GM12878 (cell line): ENCODE measurements around the gene NUDT14.

ENCODE experiments used
- EP300 ChIP-seq, 2 experiments: fragments of 150-350 bp in 1 of 2; IDR thresholded peaks; 2 replicates each; pipeline ENCODE4 v1.6.1; 2011 to 2012; ENCODE audit warnings: low read depth in 2 of 2, low read length in 2 of 2, borderline replicate concordance in 1 of 2, improper control_type of control experiment in 1 of 2, inconsistent platforms in 1 of 2; ENCODE audit not compliant: control insufficient read depth in 1 of 2
- EZH2 ChIP-seq: IDR thresholded peaks from 2 replicates; pipeline ENCODE4 v1.6.1; 2012; ENCODE audit warnings: low read depth, mild to moderate bottlenecking, control low read depth, inconsistent platforms, low read length, borderline replicate concordance; ENCODE audit not compliant: control insufficient read depth
- HDAC6 ChIP-seq: fragments of 200-600 bp; sonication (generic); IDR thresholded peaks from one replicate; pipeline ENCODE4 v1.8.0; 2017; ENCODE audit warnings: antibody characterized with exemption; ENCODE audit not compliant: unreplicated experiment
- RELA ChIP-seq: fragments of 450-650 bp; IDR thresholded peaks from 2 replicates; pipeline ENCODE4 v1.8.0; 2014; ENCODE audit warnings: borderline replicate concordance; ENCODE audit not compliant: partially characterized antibody
- SMARCA5 ChIP-seq: fragments of 450-650 bp; IDR thresholded peaks from 2 replicates; pipeline ENCODE4 v1.6.1; 2017; ENCODE audit warnings: mild to moderate bottlenecking
- SP1 ChIP-seq: IDR thresholded peaks from one replicate; pipeline ENCODE4 v1.6.1; 2011; ENCODE audit warnings: low read depth, low read length
- TAF1 ChIP-seq: IDR thresholded peaks from 2 replicates; pipeline ENCODE4 v1.6.1; 2011; ENCODE audit warnings: mild to moderate bottlenecking, low read depth, low read length, borderline replicate concordance
- YBX1 ChIP-seq: fragments of 450-650 bp; IDR thresholded peaks from 2 replicates; pipeline ENCODE4 v1.6.1; 2016; ENCODE audit warnings: antibody characterized with exemption
- ZZZ3 ChIP-seq: IDR thresholded peaks from 2 replicates; pipeline ENCODE4 v1.6.1; 2011; ENCODE audit warnings: low read depth; ENCODE audit not compliant: control insufficient read depth, insufficient read length
- TF ChIP-seq, protein P1 (sequence below), 3 experiments: IDR thresholded peaks in 2 of 3; conservative IDR thresholded peaks in 1 of 3; 2 replicates each; pipeline ENCODE4 v1.5.1; 2011; ENCODE audit warnings: low read depth in 3 of 3, low read length in 3 of 3, mild to moderate bottlenecking in 3 of 3, control low read depth in 2 of 3, moderate library complexity in 2 of 3, inconsistent platforms in 1 of 3, mixed read lengths in 1 of 3; ENCODE audit not compliant: control insufficient read depth in 2 of 3, insufficient read depth in 1 of 3; ENCODE audit errors: extremely low read depth in 1 of 3
- TF ChIP-seq, protein P2 (sequence below): IDR thresholded peaks from 2 replicates; pipeline ENCODE4 v1.6.1; 2012; ENCODE audit warnings: low read length, inconsistent platforms
- TF ChIP-seq, protein P3 (sequence below): IDR thresholded peaks from 2 replicates; pipeline ENCODE4 v1.6.1; 2011; ENCODE audit warnings: mild to moderate bottlenecking, low read depth, low read length, moderate library complexity; ENCODE audit not compliant: insufficient replicate concordance
- TF ChIP-seq, protein P4 (sequence below): fragments of 450-650 bp; IDR thresholded peaks from 2 replicates; pipeline ENCODE4 v1.6.1; 2017; ENCODE audit warnings: mild to moderate bottlenecking, moderate library complexity
- TF ChIP-seq, protein P5 (sequence below): fragments of 450-650 bp; conservative IDR thresholded peaks from 2 replicates; pipeline ENCODE4 v1.6.1; 2017; ENCODE audit warnings: mild to moderate bottlenecking, moderate library complexity

DNA sequence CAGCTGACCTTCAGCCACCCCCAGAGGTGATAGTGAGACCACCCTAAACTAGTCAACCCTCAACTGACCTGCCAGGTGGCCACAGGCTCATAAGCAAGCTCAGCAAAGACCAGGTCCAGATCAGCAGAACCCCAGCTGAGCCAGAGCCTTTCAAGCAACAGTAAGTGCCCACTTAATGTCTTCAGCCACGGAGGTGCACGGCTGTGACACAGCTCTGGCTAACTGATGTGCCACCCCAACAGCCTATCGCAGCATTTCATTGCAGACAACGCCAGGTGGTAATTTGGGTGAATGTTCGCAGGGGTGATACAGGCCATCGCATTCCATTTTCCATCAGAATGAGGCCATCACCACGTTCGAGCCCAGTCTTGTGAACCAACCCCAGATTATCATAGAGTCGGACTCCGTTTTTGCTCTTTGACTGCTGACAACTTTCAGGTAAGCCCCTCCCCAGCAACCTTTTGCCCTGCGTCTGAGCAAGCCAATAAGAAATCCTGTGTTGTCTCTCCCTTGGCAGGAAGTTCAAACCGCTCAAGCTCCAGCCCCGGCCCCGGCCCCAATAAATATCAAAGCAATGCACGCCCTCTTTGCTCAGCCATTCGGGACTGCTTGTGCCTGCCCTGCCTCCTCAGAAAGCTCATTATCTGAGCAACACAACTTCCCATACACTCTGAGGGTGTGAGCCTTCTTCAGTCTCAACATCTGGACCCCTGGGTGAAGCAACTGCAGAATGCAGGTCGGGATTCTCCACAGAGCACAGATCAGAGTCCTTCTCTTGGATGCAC is 56.9 kb downstream of the NUDT14 start:
- TF ChIP-seq SMARCA5 = no peak
- TF ChIP-seq, protein P1, sequence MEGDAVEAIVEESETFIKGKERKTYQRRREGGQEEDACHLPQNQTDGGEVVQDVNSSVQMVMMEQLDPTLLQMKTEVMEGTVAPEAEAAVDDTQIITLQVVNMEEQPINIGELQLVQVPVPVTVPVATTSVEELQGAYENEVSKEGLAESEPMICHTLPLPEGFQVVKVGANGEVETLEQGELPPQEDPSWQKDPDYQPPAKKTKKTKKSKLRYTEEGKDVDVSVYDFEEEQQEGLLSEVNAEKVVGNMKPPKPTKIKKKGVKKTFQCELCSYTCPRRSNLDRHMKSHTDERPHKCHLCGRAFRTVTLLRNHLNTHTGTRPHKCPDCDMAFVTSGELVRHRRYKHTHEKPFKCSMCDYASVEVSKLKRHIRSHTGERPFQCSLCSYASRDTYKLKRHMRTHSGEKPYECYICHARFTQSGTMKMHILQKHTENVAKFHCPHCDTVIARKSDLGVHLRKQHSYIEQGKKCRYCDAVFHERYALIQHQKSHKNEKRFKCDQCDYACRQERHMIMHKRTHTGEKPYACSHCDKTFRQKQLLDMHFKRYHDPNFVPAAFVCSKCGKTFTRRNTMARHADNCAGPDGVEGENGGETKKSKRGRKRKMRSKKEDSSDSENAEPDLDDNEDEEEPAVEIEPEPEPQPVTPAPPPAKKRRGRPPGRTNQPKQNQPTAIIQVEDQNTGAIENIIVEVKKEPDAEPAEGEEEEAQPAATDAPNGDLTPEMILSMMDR (IDR thresholded peaks at IDR 0.05 in 2 of 3, conservative IDR thresholded peaks at IDR 0.05 in 1 of 3; ENCODE audit: control insufficient read depth in 2 of 3, extremely low read depth in 1 of 3, insufficient read depth in 1 of 3, low read depth in 3 of 3, low read length in 3 of 3) = no peak
- TF ChIP-seq YBX1 = no peak
- no peak for TF ChIP-seq RELA
- TF ChIP-seq, protein P2, sequence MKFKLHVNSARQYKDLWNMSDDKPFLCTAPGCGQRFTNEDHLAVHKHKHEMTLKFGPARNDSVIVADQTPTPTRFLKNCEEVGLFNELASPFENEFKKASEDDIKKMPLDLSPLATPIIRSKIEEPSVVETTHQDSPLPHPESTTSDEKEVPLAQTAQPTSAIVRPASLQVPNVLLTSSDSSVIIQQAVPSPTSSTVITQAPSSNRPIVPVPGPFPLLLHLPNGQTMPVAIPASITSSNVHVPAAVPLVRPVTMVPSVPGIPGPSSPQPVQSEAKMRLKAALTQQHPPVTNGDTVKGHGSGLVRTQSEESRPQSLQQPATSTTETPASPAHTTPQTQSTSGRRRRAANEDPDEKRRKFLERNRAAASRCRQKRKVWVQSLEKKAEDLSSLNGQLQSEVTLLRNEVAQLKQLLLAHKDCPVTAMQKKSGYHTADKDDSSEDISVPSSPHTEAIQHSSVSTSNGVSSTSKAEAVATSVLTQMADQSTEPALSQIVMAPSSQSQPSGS = no peak
- TF ChIP-seq EZH2 = no peak
- TF ChIP-seq, protein P3, sequence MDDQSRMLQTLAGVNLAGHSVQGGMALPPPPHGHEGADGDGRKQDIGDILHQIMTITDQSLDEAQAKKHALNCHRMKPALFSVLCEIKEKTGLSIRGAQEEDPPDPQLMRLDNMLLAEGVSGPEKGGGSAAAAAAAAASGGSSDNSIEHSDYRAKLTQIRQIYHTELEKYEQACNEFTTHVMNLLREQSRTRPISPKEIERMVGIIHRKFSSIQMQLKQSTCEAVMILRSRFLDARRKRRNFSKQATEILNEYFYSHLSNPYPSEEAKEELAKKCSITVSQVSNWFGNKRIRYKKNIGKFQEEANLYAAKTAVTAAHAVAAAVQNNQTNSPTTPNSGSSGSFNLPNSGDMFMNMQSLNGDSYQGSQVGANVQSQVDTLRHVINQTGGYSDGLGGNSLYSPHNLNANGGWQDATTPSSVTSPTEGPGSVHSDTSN = no peak
- TF ChIP-seq, protein P4, sequence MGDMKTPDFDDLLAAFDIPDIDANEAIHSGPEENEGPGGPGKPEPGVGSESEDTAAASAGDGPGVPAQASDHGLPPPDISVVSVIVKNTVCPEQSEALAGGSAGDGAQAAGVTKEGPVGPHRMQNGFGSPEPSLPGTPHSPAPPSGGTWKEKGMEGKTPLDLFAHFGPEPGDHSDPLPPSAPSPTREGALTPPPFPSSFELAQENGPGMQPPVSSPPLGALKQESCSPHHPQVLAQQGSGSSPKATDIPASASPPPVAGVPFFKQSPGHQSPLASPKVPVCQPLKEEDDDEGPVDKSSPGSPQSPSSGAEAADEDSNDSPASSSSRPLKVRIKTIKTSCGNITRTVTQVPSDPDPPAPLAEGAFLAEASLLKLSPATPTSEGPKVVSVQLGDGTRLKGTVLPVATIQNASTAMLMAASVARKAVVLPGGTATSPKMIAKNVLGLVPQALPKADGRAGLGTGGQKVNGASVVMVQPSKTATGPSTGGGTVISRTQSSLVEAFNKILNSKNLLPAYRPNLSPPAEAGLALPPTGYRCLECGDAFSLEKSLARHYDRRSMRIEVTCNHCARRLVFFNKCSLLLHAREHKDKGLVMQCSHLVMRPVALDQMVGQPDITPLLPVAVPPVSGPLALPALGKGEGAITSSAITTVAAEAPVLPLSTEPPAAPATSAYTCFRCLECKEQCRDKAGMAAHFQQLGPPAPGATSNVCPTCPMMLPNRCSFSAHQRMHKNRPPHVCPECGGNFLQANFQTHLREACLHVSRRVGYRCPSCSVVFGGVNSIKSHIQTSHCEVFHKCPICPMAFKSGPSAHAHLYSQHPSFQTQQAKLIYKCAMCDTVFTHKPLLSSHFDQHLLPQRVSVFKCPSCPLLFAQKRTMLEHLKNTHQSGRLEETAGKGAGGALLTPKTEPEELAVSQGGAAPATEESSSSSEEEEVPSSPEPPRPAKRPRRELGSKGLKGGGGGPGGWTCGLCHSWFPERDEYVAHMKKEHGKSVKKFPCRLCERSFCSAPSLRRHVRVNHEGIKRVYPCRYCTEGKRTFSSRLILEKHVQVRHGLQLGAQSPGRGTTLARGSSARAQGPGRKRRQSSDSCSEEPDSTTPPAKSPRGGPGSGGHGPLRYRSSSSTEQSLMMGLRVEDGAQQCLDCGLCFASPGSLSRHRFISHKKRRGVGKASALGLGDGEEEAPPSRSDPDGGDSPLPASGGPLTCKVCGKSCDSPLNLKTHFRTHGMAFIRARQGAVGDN = no peak
- no peak for TF ChIP-seq TAF1
- no peak for TF ChIP-seq HDAC6
- TF ChIP-seq EP300 (IDR thresholded peaks at IDR 0.05; ENCODE audit: borderline replicate concordance in 1 of 2, control insufficient read depth in 1 of 2, low read depth in 2 of 2, low read length in 2 of 2) = no peak
- TF ChIP-seq, protein P5, sequence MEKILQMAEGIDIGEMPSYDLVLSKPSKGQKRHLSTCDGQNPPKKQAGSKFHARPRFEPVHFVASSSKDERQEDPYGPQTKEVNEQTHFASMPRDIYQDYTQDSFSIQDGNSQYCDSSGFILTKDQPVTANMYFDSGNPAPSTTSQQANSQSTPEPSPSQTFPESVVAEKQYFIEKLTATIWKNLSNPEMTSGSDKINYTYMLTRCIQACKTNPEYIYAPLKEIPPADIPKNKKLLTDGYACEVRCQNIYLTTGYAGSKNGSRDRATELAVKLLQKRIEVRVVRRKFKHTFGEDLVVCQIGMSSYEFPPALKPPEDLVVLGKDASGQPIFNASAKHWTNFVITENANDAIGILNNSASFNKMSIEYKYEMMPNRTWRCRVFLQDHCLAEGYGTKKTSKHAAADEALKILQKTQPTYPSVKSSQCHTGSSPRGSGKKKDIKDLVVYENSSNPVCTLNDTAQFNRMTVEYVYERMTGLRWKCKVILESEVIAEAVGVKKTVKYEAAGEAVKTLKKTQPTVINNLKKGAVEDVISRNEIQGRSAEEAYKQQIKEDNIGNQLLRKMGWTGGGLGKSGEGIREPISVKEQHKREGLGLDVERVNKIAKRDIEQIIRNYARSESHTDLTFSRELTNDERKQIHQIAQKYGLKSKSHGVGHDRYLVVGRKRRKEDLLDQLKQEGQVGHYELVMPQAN = no peak
- no peak for TF ChIP-seq ZZZ3
- TF ChIP-seq SP1 = no peak
